ENCODE data around the gene INO80. TPM values are rescaled to one million over a fixed set of nuclear protein-coding genes. Genes with fewer than 3 reads are reported as not detected.

Gene INO80
- total RNA-seq, 1 donor from 2014 or later, result 20.4 TPM

GRCh38 chr15:41115161-41115651 is 874 bp downstream of the INO80 start:
- DNase-seq, result no peak
- H3K27ac Mint-ChIP-seq (ENCODE audit: unreplicated experiment), result peak overlapping the region; percentile 93
- no peaks in the 10 kb centered on the region for H3K27me3 Mint-ChIP-seq (ENCODE audit: unreplicated experiment)
- no peaks in the 10 kb centered on the region for H3K36me3 Mint-ChIP-seq (ENCODE audit: unreplicated experiment)
- peak overlapping the region; percentile 95 for H3K4me3 Mint-ChIP-seq (ENCODE audit: unreplicated experiment)
- TF ChIP-seq CTCF (IDR thresholded peaks at IDR 0.05; ENCODE audit: partially characterized antibody, unreplicated experiment), result no peak
- H3K9me3 Mint-ChIP-seq (ENCODE audit: unreplicated experiment), result peaks cover 5% of the 10 kb centered on the region
- H3K4me1 Mint-ChIP-seq (ENCODE audit: low read depth, unreplicated experiment), result peaks cover 3% of the 10 kb centered on the region

GRCh38 chr15:41106947-41107346 is 9.1 kb downstream of the INO80 start:
- Mint-ChIP-seq H3K4me1 (ENCODE audit: low read depth, unreplicated experiment) (no peaks in the 10 kb centered on the region), H3K27me3 (ENCODE audit: unreplicated experiment) (no peaks in the 10 kb centered on the region), H3K9me3 (ENCODE audit: unreplicated experiment) (no peaks in the 10 kb centered on the region), H3K4me3 (ENCODE audit: unreplicated experiment) (no peak overlapping the region), H3K27ac (ENCODE audit: unreplicated experiment) (no peak overlapping the region), H3K36me3 (ENCODE audit: unreplicated experiment) (no peaks in the 10 kb centered on the region)
- no peak for DNase-seq
- no peak for TF ChIP-seq CTCF (IDR thresholded peaks at IDR 0.05; ENCODE audit: partially characterized antibody, unreplicated experiment)

GRCh38 chr15:41105348-41106334 is 10.4 kb downstream of the INO80 start:
- Mint-ChIP-seq H3K4me1 (ENCODE audit: low read depth, unreplicated experiment) (no peaks in the 10 kb centered on the region), H3K9me3 (ENCODE audit: unreplicated experiment) (no peaks in the 10 kb centered on the region), H3K27me3 (ENCODE audit: unreplicated experiment) (no peaks in the 10 kb centered on the region), H3K4me3 (ENCODE audit: unreplicated experiment) (no peak overlapping the region), H3K36me3 (ENCODE audit: unreplicated experiment) (no peaks in the 10 kb centered on the region), H3K27ac (ENCODE audit: unreplicated experiment) (no peak overlapping the region)
- no peak for TF ChIP-seq CTCF (IDR thresholded peaks at IDR 0.05; ENCODE audit: partially characterized antibody, unreplicated experiment)
- DNase-seq, result no peak

- Mint-ChIP-seq H3K4me3 (ENCODE audit: unreplicated experiment) (no peak overlapping the region), H3K9me3 (ENCODE audit: unreplicated experiment) (no peaks in the 10 kb centered on the region), H3K27me3 (ENCODE audit: unreplicated experiment) (no peaks in the 10 kb centered on the region), H3K36me3 (ENCODE audit: unreplicated experiment) (no peaks in the 10 kb centered on the region), H3K4me1 (ENCODE audit: low read depth, unreplicated experiment) (no peaks in the 10 kb centered on the region), H3K27ac (ENCODE audit: unreplicated experiment) (no peak overlapping the region)
- no peak for TF ChIP-seq CTCF (IDR thresholded peaks at IDR 0.05; ENCODE audit: partially characterized antibody, unreplicated experiment)
- DNase-seq, result no peak
Measured at GRCh38 chr15:41104234-41104633, 11.8 kb downstream of the INO80 start.

- no peaks in the 10 kb centered on the region for H3K9me3 Mint-ChIP-seq (ENCODE audit: unreplicated experiment)
- no peak overlapping the region for H3K27ac Mint-ChIP-seq (ENCODE audit: unreplicated experiment)
- no peaks in the 10 kb centered on the region for H3K27me3 Mint-ChIP-seq (ENCODE audit: unreplicated experiment)
- no peak for TF ChIP-seq CTCF (IDR thresholded peaks at IDR 0.05; ENCODE audit: partially characterized antibody, unreplicated experiment)
- H3K4me1 Mint-ChIP-seq (ENCODE audit: low read depth, unreplicated experiment), result no peaks in the 10 kb centered on the region
- no peak overlapping the region for H3K4me3 Mint-ChIP-seq (ENCODE audit: unreplicated experiment)
- no peak for DNase-seq
- H3K36me3 Mint-ChIP-seq (ENCODE audit: unreplicated experiment), result no peaks in the 10 kb centered on the region
Measured at GRCh38 chr15:41102854-41103253, 13.2 kb downstream of the INO80 start.
